Neuronal stem cell (in vitro differentiated cells): ENCODE results near the gene SMAD6.
A peak's percentile ranks its signal among the peaks of the same experiment; 100 is the strongest.

ENCODE experiments used
- DNase-seq: peaks from one replicate; pipeline ENCODE4 v3.0.0-alpha.2; 2013; ENCODE audit warnings: low spot score
- H2AFZ ChIP-seq: one replicate; pipeline ENCODE4 v1.6.1; 2013; ENCODE audit warnings: mild to moderate bottlenecking, low read length, inconsistent platforms
- H2AK5ac ChIP-seq: 2 replicates; pipeline ENCODE4 v1.6.1; 2013; ENCODE audit warnings: low read depth, mild to moderate bottlenecking, inconsistent platforms, low read length, moderate library complexity, mixed read lengths
- H2BK120ac ChIP-seq: 2 replicates; pipeline ENCODE4 v1.6.1; 2013; ENCODE audit warnings: low read depth, mild to moderate bottlenecking, inconsistent platforms, low read length, moderate library complexity, mixed read lengths
- H2BK12ac ChIP-seq: one replicate; pipeline ENCODE4 v1.6.1; 2013; ENCODE audit warnings: low read length, inconsistent platforms
- H2BK15ac ChIP-seq: 2 replicates; pipeline ENCODE4 v1.6.1; 2013; ENCODE audit warnings: mild to moderate bottlenecking, low read length, inconsistent platforms, mixed read lengths
- H2BK5ac ChIP-seq: one replicate; pipeline ENCODE4 v1.6.1; 2013; ENCODE audit warnings: inconsistent platforms, mild to moderate bottlenecking, low read length, moderate library complexity
- H3K14ac ChIP-seq: one replicate; pipeline ENCODE4 v1.6.1; 2013; ENCODE audit warnings: low read length, inconsistent platforms
- H3K18ac ChIP-seq: 2 replicates; pipeline ENCODE4 v1.6.1; 2013; ENCODE audit warnings: low read length, inconsistent platforms
- H3K23ac ChIP-seq: 2 replicates; pipeline ENCODE4 v1.6.1; 2013; ENCODE audit warnings: low read depth, mild to moderate bottlenecking, mixed read lengths, low read length, inconsistent platforms; ENCODE audit not compliant: poor library complexity
- H3K27ac ChIP-seq: replicated peaks from 3 replicates; pipeline ENCODE4 v1.5.1; 2013; ENCODE audit warnings: low read length, inconsistent platforms
- H3K27me3 ChIP-seq, 3 experiments: 2 replicates each; pipeline ENCODE4 v1.6.1; 2013; ENCODE audit warnings: low read length in 3 of 3, mild to moderate bottlenecking in 2 of 3, inconsistent platforms in 1 of 3, low read depth in 1 of 3, mixed read lengths in 1 of 3, moderate library complexity in 1 of 3; ENCODE audit not compliant: control insufficient read depth in 3 of 3, insufficient read depth in 3 of 3
- H3K36me3 ChIP-seq, 2 donors: replicated peaks in 1 of 2; 2 replicates each; pipeline ENCODE4 v1.6.1; 2013; ENCODE audit warnings: low read length in 2 of 2; ENCODE audit not compliant: control insufficient read depth in 2 of 2, insufficient read depth in 2 of 2
- H3K4ac ChIP-seq: 2 replicates; pipeline ENCODE4 v1.6.1; 2013; ENCODE audit warnings: inconsistent platforms, mild to moderate bottlenecking, low read length, moderate library complexity
- H3K4me1 ChIP-seq, 2 donors: 1 replicate in 1 of 2; 2 replicates in 1 of 2; pipeline ENCODE4 v1.6.1; 2013; ENCODE audit warnings: low read length in 2 of 2, low read depth in 1 of 2; ENCODE audit not compliant: control insufficient read depth in 2 of 2, insufficient read depth in 1 of 2
- H3K4me2 ChIP-seq: one replicate; pipeline ENCODE4 v1.6.1; 2013; ENCODE audit warnings: mild to moderate bottlenecking, low read length, inconsistent platforms; ENCODE audit not compliant: insufficient read depth, poor library complexity, severe bottlenecking
- H3K4me3 ChIP-seq, 2 donors: 2 replicates each; pipeline ENCODE4 v1.5.1; 2013; ENCODE audit warnings: low read length in 2 of 2, mild to moderate bottlenecking in 2 of 2, inconsistent platforms in 1 of 2, moderate library complexity in 1 of 2
- H3K79me1 ChIP-seq: one replicate; pipeline ENCODE4 v1.6.1; 2013; ENCODE audit warnings: low read depth, mild to moderate bottlenecking, inconsistent platforms, low read length, moderate library complexity
- H3K9ac ChIP-seq: one replicate; pipeline ENCODE4 v1.6.1; 2013; ENCODE audit warnings: mild to moderate bottlenecking, low read depth, low read length, inconsistent platforms; ENCODE audit not compliant: poor library complexity
- H3K9me3 ChIP-seq, 2 donors: replicated peaks in 1 of 2; 2 replicates each; pipeline versions ENCODE3 to v1.6.1; 2013; ENCODE audit warnings: low read length in 2 of 2, mild to moderate bottlenecking in 2 of 2, inconsistent platforms in 1 of 2, low read depth in 1 of 2, mixed read lengths in 1 of 2, moderate library complexity in 1 of 2; ENCODE audit not compliant: control insufficient read depth in 2 of 2, insufficient read depth in 1 of 2
- H4K8ac ChIP-seq: one replicate; pipeline ENCODE4 v1.6.1; 2013; ENCODE audit warnings: low read depth, mild to moderate bottlenecking, inconsistent platforms, low read length, moderate library complexity
- H4K91ac ChIP-seq: one replicate; pipeline ENCODE4 v1.6.1; 2013; ENCODE audit warnings: low read length, low read depth, mild to moderate bottlenecking, inconsistent platforms; ENCODE audit not compliant: poor library complexity
- WGBS, 2 donors: extraction: QIAGEN DNeasy Blood & Tissue Kit; methylation state at CpG; one replicate each; pipeline ENCODE4 v1.1.7; 2013; ENCODE audit warnings: missing lambda C conversion rate in 2 of 2, mixed read lengths in 1 of 2; ENCODE audit not compliant: insufficient read length in 2 of 2, insufficient replicate concordance in 1 of 2; ENCODE audit errors: extremely low coverage in 2 of 2; 5-methylcytosine and 5-hydroxymethylcytosine counted together

SMAD6 gene

DNA sequence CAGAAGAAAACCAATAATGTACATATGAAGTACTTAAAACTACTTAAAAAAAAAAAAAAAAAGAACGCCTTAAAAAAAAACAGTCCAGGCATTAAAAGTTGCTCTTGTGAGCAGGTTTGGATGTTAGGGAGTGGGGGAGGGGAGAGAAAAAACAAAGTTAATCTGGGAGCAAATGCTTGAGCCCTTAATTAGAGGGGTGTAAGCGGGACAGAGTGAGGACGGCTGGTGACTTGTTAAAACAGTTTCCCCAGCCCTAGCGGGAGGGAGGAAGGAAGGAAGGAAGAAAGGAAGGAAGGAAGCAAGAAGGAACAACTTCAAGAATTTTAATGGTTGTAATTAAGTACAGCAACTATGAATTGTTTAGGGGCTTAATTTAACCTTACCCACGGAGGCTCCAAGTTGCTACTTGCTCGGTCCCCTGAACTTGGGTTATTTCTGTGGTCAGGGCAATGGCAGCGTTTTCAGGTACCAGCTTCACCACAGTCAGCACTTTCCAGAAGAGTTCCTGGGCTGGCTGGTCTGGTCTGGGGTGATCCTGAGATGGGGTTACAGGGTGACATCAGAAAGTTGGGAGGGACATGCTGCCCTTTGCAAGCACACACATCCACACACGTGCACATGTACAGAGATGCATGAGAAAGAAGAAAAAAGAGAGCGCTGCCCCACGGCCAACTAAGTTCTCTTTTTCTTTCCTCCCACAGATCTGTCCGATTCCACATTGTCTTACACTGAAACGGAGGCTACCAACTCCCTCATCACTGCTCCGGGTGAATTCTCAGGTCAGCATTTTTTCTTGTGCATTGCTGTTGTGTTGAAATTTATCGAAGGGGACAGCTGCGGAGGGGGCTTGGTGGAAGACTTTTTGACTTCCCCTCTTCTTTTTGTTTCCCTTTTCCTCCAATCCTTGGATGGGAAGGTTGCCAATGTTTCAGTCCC, 14.0 kb downstream of the SMAD6 start:
- Histone ChIP-seq H2BK15ac (no peak overlapping the region), H2BK5ac (no peak overlapping the region), H3K4ac (no peak overlapping the region), H3K27me3 (no peaks in the 10 kb centered on the region), H2AK5ac (no peak overlapping the region), H3K4me1 (peaks cover 17 to 27% of the 10 kb centered on the region in 2 donors), H3K79me1 (no peaks in the 10 kb centered on the region), H3K27ac (no peak overlapping the region), H3K4me2 (no peak overlapping the region), H3K23ac (no peak overlapping the region), H2BK12ac (no peak overlapping the region), H2AFZ (no peak overlapping the region), H3K4me3 (no peak overlapping the region), H3K36me3 (peaks cover 0 to 36% of the 10 kb centered on the region in 2 donors), H4K91ac (no peak overlapping the region), H3K18ac (peak overlapping the region; percentile 61), H4K8ac (no peak overlapping the region), H3K14ac (no peak overlapping the region), H3K9me3 (no peaks in the 10 kb centered on the region), H3K9ac (no peak overlapping the region), H2BK120ac (no peak overlapping the region)
- WGBS, 2 donors: no CpG with 5 or more reads among the region's 15 CpGs
- no peak for DNase-seq

DNA sequence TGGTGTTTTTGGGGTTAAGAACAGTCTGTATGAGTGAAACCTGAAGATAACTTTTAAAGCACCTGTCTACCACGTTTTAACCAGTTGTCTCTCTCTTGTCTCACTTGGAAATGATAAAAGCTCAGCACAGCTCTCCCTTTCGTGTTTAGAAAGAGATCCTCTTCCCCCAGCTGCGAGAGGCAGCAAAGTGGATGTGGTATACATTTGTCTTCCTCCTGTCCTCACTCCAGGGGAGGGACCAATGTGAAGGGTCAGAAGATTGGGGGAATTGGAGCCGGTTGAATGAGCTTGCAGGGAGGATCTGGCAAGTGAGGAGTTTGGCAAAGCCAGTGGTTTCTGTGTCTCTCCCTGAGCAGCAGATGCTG, 14.6 kb downstream of the SMAD6 start:
- H3K27me3 ChIP-seq: no peaks in the 10 kb centered on the region
- no peaks in the 10 kb centered on the region for H3K79me1 ChIP-seq
- H4K91ac ChIP-seq: no peak overlapping the region
- DNase-seq: no peak
- H2BK15ac ChIP-seq: no peak overlapping the region
- H3K27ac ChIP-seq: no peak overlapping the region
- no peak overlapping the region for H4K8ac ChIP-seq
- H3K4me3 ChIP-seq: no peak overlapping the region
- H3K18ac ChIP-seq: no peak overlapping the region
- no peak overlapping the region for H2AK5ac ChIP-seq
- no peak overlapping the region for H3K23ac ChIP-seq
- peaks cover 0 to 36% of the 10 kb centered on the region in 2 donors for H3K36me3 ChIP-seq
- no peak overlapping the region for H2BK120ac ChIP-seq
- H2BK12ac ChIP-seq: no peak overlapping the region
- H3K4ac ChIP-seq: no peak overlapping the region
- H3K4me1 ChIP-seq: peaks cover 13 to 23% of the 10 kb centered on the region in 2 donors
- no peaks in the 10 kb centered on the region for H3K9me3 ChIP-seq
- H3K9ac ChIP-seq: no peak overlapping the region
- no peak overlapping the region for H3K4me2 ChIP-seq
- no peak overlapping the region for H2BK5ac ChIP-seq
- no peak overlapping the region for H2AFZ ChIP-seq
- no CpG with 5 or more reads among the region's 4 CpGs for WGBS, 2 donors
- H3K14ac ChIP-seq: no peak overlapping the region

DNA sequence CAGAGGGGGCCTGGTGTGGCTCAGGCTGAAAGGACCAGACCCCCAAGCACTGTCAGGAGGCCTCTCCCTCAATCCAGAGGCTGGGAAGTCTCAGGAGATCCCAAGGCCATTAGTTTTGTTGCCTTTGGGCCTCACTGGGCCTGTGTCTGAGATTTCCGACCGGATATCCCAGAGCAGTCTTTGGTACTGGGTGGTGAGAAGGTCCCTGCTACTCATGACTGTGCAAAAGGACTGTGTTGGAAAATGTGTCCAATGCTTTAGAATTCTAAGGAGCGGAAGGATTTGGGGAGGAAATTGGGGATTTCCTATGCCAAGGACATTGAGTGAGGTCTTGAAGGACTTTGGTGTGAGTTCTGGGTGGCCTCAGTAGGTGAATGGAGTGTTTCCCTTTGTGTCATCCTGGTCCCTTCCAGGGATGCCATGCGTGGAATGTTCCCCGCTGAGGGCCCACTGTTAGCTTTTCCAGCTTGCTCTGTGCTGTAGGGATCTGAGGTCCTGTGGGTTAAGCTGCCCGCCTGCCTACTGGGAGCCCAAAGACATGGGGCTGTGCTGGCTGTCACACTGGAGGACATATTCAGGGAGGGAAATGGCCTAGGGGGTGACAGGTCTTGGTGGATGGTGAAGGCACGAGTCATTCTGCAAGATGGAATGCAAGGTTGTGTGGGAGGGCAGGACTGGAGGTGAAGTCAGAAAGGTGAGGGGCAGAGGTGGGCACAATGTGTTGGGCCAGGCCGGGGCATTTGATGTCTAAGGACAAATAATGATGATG, 16.4 kb downstream of the SMAD6 start:
- Histone ChIP-seq H3K4me1 (peaks cover 11 to 20% of the 10 kb centered on the region in 2 donors), H3K18ac (no peak overlapping the region), H3K27me3 (no peaks in the 10 kb centered on the region), H3K9ac (no peak overlapping the region), H3K36me3 (peaks cover 0 to 36% of the 10 kb centered on the region in 2 donors), H2BK120ac (no peak overlapping the region), H3K4me3 (no peak overlapping the region), H3K14ac (no peak overlapping the region), H3K4me2 (no peak overlapping the region), H3K23ac (no peak overlapping the region), H3K27ac (no peak overlapping the region), H3K9me3 (no peaks in the 10 kb centered on the region), H3K4ac (no peak overlapping the region), H4K91ac (no peak overlapping the region), H2BK12ac (no peak overlapping the region), H4K8ac (no peak overlapping the region), H2BK15ac (no peak overlapping the region), H2BK5ac (no peak overlapping the region), H2AK5ac (no peak overlapping the region), H2AFZ (no peak overlapping the region), H3K79me1 (no peaks in the 10 kb centered on the region)
- no CpG with 5 or more reads among the region's 8 CpGs for WGBS, 2 donors
- no peak for DNase-seq

- H3K4me1 ChIP-seq: peaks cover 4 to 18% of the 10 kb centered on the region in 2 donors
- H3K27ac ChIP-seq: no peak overlapping the region
- H3K27me3 ChIP-seq: no peaks in the 10 kb centered on the region
- H3K23ac ChIP-seq: no peak overlapping the region
- H4K91ac ChIP-seq: no peak overlapping the region
- DNase-seq: no peak
- H4K8ac ChIP-seq: no peak overlapping the region
- peak overlapping the region; percentile 6 for H3K18ac ChIP-seq
- H2BK12ac ChIP-seq: no peak overlapping the region
- no peak overlapping the region for H2AFZ ChIP-seq
- H2AK5ac ChIP-seq: peak overlapping the region; percentile 48
- H3K9ac ChIP-seq: no peak overlapping the region
- H3K9me3 ChIP-seq: no peaks in the 10 kb centered on the region
- no peak overlapping the region for H3K14ac ChIP-seq
- no peak overlapping the region for H3K4ac ChIP-seq
- H3K4me3 ChIP-seq: no peak overlapping the region
- no peaks in the 10 kb centered on the region for H3K79me1 ChIP-seq
- H2BK120ac ChIP-seq: no peak overlapping the region
- WGBS, 2 donors: no CpG with 5 or more reads among the region's 10 CpGs
- H3K36me3 ChIP-seq: peaks cover 0 to 32% of the 10 kb centered on the region in 2 donors
- H3K4me2 ChIP-seq: no peak overlapping the region
- no peak overlapping the region for H2BK5ac ChIP-seq
- H2BK15ac ChIP-seq: no peak overlapping the region
These were observed 17.4 kb downstream of the SMAD6 start for GRCh38 chr15:66719471-66719870.
